CD4-positive, alpha-beta T cell (primary cell): Measurements from ENCODE around the gene JAK3. TPM values are rescaled to one million over a fixed set of nuclear protein-coding genes. Genes with fewer than 3 reads are reported as not detected.

Source experiments
- ATAC-seq: fragments of 200-7000 bp; cut with Tn5 transposase; one replicate; pipeline ENCODE4 v1.10.0; 2022; ENCODE audit warnings: mild to moderate bottlenecking; ENCODE audit not compliant: poor library complexity
- CTCF ChIA-PET: fragments of 350-600 bp; sonication (Branson Sonifier 250); formaldehyde crosslinking; loops from one replicate; lab custom pipeline; 2021; ENCODE audit warnings: antibody characterized with exemption, inconsistent platforms; lab: Charles Lee
- POLR2A ChIA-PET: fragments of 350-600 bp; sonication (Branson Sonifier 250); formaldehyde crosslinking; loops from one replicate; lab custom pipeline; 2021; ENCODE audit warnings: antibody characterized with exemption, inconsistent platforms; lab: Charles Lee
- DNase-seq, 14 experiments: peaks; one replicate each; pipeline ENCODE4 v3.0.0-alpha.2; 2013 to 2020; ENCODE audit warnings: mixed read lengths in 2 of 14
- H3K27ac ChIP-seq, 2 donors: one replicate each; pipeline versions ENCODE4 v1.5.1 to v1.7.0; 2013; ENCODE audit warnings: low read length in 2 of 2, low read depth in 1 of 2, mild to moderate bottlenecking in 1 of 2
- H3K27me3 ChIP-seq, 2 experiments: 1 replicate in 1 of 2; 2 replicates in 1 of 2; pipeline versions ENCODE4 v1.6.1 to v1.7.0; 2013; ENCODE audit warnings: low read length in 2 of 2, control low read depth in 1 of 2, mild to moderate bottlenecking in 1 of 2, moderate library complexity in 1 of 2; ENCODE audit not compliant: insufficient read depth in 2 of 2, control insufficient read depth in 1 of 2
- H3K36me3 ChIP-seq: one replicate; pipeline ENCODE4 v1.6.1; 2013; ENCODE audit warnings: low read length, control low read depth; ENCODE audit not compliant: insufficient read depth
- H3K4me1 ChIP-seq: one replicate; pipeline ENCODE4 v1.6.1; 2013; ENCODE audit warnings: low read length, control low read depth; ENCODE audit not compliant: insufficient read depth
- H3K4me3 ChIP-seq: one replicate; pipeline ENCODE4 v1.5.1; 2013; ENCODE audit warnings: mild to moderate bottlenecking, low read length, moderate library complexity
- H3K9me3 ChIP-seq, 2 experiments: 1 replicate in 1 of 2; 2 replicates in 1 of 2; pipeline versions ENCODE4 v1.6.1 to v1.7.0; 2013; ENCODE audit warnings: low read length in 2 of 2, mild to moderate bottlenecking in 2 of 2, control low read depth in 1 of 2, moderate library complexity in 1 of 2; ENCODE audit not compliant: control insufficient read depth in 1 of 2, insufficient read depth in 1 of 2
- H3K27ac Mint-ChIP-seq: one replicate; pipeline ENCODE4 v1.8.0; 2020; ENCODE audit warnings: mixed read lengths
- H3K27me3 Mint-ChIP-seq: one replicate; pipeline ENCODE4 v1.8.0; 2021; ENCODE audit warnings: mixed read lengths
- H3K36me3 Mint-ChIP-seq: one replicate; pipeline ENCODE4 v1.8.0; 2021; ENCODE audit warnings: low read depth, mixed read lengths
- H3K4me1 Mint-ChIP-seq: one replicate; pipeline ENCODE4 v1.8.0; 2021; ENCODE audit warnings: low read depth, mixed read lengths
- H3K4me3 Mint-ChIP-seq: one replicate; pipeline ENCODE4 v1.8.0; 2020; ENCODE audit warnings: mild to moderate bottlenecking, mixed read lengths
- H3K9me3 Mint-ChIP-seq: one replicate; pipeline ENCODE4 v1.8.0; 2020; ENCODE audit warnings: mixed read lengths
- intact Hi-C, 2 experiments: fragments of 100-400 bp; cut with DNase I in 1 of 2; cut with micrococcal nuclease in 1 of 2; formaldehyde crosslinking; loops; one replicate each; pipeline versions ENCODE4 v1.15.1 to v1.9.0; 2023 to 2025; cut with DNase I, micrococcal nuclease
- total RNA-seq, 174 experiments: library from RNA in 2 of 174; stranded (reverse) in 2 of 174; gene quantifications; one replicate each; pipeline ENCODE4 v1.2.3 and lab custom pipeline; 2021 to 2026
- TF ChIP-seq, protein P1 (sequence below): fragments of 200-600 bp; IDR thresholded peaks from one replicate; pipeline ENCODE4 v1.8.0; 2022; ENCODE audit warnings: antibody characterized with exemption, mild to moderate bottlenecking

The JAK3 gene
- total RNA-seq, 2 experiments from 2014 or later: 120 to 121 TPM

DNA sequence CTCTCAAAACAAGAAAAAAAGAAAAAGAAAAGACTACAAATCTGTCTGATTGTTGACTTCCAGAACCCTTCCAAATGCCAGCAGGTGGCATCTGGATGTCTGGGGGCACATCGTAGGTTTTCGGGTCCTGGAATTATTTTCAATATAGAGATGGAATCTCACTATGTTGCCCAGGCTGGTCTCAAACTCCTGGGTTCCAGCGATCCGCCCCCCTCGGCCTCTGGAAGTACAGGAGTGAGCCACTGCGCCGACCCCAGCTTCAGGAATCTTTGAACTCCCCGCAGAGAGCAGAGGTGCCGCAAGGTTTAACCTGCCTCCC is 53.4 kb downstream of the JAK3 start:
- DNase-seq (no peak), ATAC-seq (no peak)
- no peaks in the 10 kb centered on the region for H3K9me3 ChIP-seq
- TF ChIP-seq, protein P1, sequence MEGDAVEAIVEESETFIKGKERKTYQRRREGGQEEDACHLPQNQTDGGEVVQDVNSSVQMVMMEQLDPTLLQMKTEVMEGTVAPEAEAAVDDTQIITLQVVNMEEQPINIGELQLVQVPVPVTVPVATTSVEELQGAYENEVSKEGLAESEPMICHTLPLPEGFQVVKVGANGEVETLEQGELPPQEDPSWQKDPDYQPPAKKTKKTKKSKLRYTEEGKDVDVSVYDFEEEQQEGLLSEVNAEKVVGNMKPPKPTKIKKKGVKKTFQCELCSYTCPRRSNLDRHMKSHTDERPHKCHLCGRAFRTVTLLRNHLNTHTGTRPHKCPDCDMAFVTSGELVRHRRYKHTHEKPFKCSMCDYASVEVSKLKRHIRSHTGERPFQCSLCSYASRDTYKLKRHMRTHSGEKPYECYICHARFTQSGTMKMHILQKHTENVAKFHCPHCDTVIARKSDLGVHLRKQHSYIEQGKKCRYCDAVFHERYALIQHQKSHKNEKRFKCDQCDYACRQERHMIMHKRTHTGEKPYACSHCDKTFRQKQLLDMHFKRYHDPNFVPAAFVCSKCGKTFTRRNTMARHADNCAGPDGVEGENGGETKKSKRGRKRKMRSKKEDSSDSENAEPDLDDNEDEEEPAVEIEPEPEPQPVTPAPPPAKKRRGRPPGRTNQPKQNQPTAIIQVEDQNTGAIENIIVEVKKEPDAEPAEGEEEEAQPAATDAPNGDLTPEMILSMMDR: no peak
- CTCF ChIA-PET: interaction anchor here (1.5 kb wide), 1 partner anchor 61 kb away, joined by 8 read pairs; no protein-coding TSS in a partner anchor
- H3K9me3 Mint-ChIP-seq: no peaks in the 10 kb centered on the region
- H3K27ac ChIP-seq: no peak overlapping the region
- H3K4me3 Mint-ChIP-seq: peak overlapping the region; percentile 82
- H3K36me3 Mint-ChIP-seq: peaks cover 7% of the 10 kb centered on the region
- H3K4me1 Mint-ChIP-seq: peaks cover 72% of the 10 kb centered on the region
- no peak overlapping the region for H3K4me3 ChIP-seq
- no peaks in the 10 kb centered on the region for H3K27me3 Mint-ChIP-seq
- intact Hi-C loops: no loop called here
- peaks cover 66% of the 10 kb centered on the region for H3K4me1 ChIP-seq
- peak overlapping the region; percentile 72 for H3K27ac Mint-ChIP-seq
- H3K36me3 ChIP-seq: no peaks in the 10 kb centered on the region
- POLR2A ChIA-PET: interaction anchor here (1.3 to 1.9 kb wide), 2 partner anchors 9 to 56 kb away, joined by 5 read pairs; no protein-coding TSS in a partner anchor
- no peaks in the 10 kb centered on the region for H3K27me3 ChIP-seq

DNA sequence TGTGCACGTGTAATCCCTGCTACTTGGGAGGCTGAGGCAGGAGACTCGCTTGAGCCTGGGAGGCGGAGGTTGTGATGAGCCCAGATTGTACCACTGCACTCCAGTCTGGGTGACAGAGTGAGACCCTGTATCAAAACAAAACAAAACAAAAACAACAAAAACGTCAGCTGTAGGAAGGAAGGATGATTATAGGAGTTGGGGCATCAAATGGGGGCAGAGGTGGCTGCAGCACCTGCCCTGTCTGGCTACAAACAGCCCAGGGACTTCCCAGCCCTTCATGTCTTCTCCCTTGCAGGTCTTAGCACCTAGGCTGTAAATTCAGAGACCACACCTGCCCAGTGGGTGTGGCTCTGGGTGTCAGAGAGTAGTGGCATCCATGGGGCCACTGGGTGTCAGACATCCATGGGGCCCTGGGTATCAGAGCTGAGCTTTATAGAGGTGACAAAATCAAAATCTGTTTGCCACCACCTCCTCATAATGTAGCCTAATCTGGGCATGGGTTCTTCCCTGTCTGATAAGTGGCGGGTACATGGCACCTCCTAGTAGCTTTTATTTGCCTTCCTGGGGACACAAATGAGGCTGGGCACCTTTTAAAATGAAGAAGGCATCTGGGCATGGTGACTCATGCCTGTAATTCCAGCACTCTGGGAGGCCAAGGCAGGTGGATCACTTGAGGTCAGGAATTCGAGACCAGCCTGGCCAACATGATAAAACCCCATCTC is 57.6 kb downstream of the JAK3 start:
- TF ChIP-seq, protein P1: no peak
- DNase-seq: peak in 3 of 14 experiments; percentile 11 to 71 (median 55)
- Histone ChIP-seq H3K4me3 (no peak overlapping the region), H3K36me3 (peaks cover 22% of the 10 kb centered on the region), H3K4me1 (peaks cover 39% of the 10 kb centered on the region), H3K27ac (no peak overlapping the region), H3K9me3 (no peaks in the 10 kb centered on the region), H3K27me3 (no peaks in the 10 kb centered on the region)
- peak; percentile 59 for ATAC-seq
- Mint-ChIP-seq H3K9me3 (no peaks in the 10 kb centered on the region), H3K27ac (peak overlapping the region; percentile 55), H3K27me3 (no peaks in the 10 kb centered on the region), H3K36me3 (peaks cover 35% of the 10 kb centered on the region), H3K4me3 (no peak overlapping the region), H3K4me1 (peaks cover 43% of the 10 kb centered on the region)
- CTCF ChIA-PET: interaction anchor here (0.7 kb wide), 1 partner anchor 65 kb away, joined by 3 read pairs; no protein-coding TSS in a partner anchor
- intact Hi-C loops: no loop called here
- POLR2A ChIA-PET: interaction anchor here (0.6 to 2.0 kb wide), 2 partner anchors 11 to 60 kb away, joined by 3 to 7 read pairs; no protein-coding TSS in a partner anchor

DNA sequence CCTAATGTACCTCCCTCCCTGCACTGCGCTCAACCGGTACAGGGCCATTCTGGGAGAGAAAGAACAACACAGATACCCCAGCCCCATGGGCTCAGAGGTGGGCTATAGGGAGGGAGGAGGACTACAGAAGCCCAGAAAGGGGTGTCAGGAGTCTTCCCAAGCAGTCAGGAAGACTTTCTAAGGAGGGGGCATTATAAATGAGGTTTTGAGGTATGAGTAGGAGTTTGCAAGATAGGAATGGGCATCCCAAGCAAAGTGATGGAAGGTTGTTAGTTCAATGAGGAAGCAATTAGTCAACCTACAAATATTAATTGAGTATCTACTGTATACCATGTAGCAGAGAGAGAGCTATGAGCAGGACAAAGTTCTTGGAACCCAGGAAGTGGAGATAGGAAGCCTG is 59.1 kb downstream of the JAK3 start:
- ATAC-seq (no peak), DNase-seq (peak in 1 of 14 experiments; percentile 5)
- TF ChIP-seq, protein P1: no peak
- POLR2A ChIA-PET: interaction anchor here (2.0 kb wide), 1 partner anchor 62 kb away, joined by 7 read pairs; no protein-coding TSS in a partner anchor
- Mint-ChIP-seq H3K4me3 (no peak overlapping the region), H3K36me3 (peaks cover 47% of the 10 kb centered on the region), H3K27me3 (no peaks in the 10 kb centered on the region), H3K27ac (peak overlapping the region; percentile 55), H3K4me1 (peaks cover 38% of the 10 kb centered on the region), H3K9me3 (no peaks in the 10 kb centered on the region)
- Histone ChIP-seq H3K27me3 (no peaks in the 10 kb centered on the region), H3K9me3 (no peaks in the 10 kb centered on the region), H3K27ac (no peak overlapping the region), H3K36me3 (peaks cover 37% of the 10 kb centered on the region), H3K4me1 (peaks cover 38% of the 10 kb centered on the region), H3K4me3 (no peak overlapping the region)
- CTCF ChIA-PET: no interaction called here
- intact Hi-C loops: no loop called here
